Measurements from ENCODE around the gene ANKRD12. TPM values are rescaled to one million over a fixed set of nuclear protein-coding genes. Genes with fewer than 3 reads are reported as not detected.
"Not testable (repeated sequence)": the region's sequence is repeated elsewhere in the genome, so short reads cannot be mapped to it uniquely, and the experiment has no call there.

Gene ANKRD12
- total and polyA plus RNA-seq, 2 donors (not counting 1 experiment from before 2014, with no cell fraction given), result 8.0 to 183 TPM

GRCh38 chr18:9092665-9093064, 43.9 kb upstream of the ANKRD12 start:
- Histone ChIP-seq H3K4me3 (ENCODE audit: control extremely low read depth in 1 of 5, extremely low read depth in 1 of 5, insufficient read depth in 1 of 5, low read depth in 2 of 5, low read length in 4 of 5) (no peak overlapping the region), H3K36me3 (replicated peaks in 1 of 2; ENCODE audit: control extremely low read depth in 1 of 2, control insufficient read depth in 1 of 2, extremely low read depth in 1 of 2, insufficient read depth in 2 of 2, low read length in 1 of 2) (no peaks in the 10 kb centered on the region), H3K4me2 (replicated peaks; ENCODE audit: low read depth, low read length, poor library complexity, severe bottlenecking) (no peak overlapping the region), H3K9ac (ENCODE audit: low read length) (no peak overlapping the region), H3K27me3 (replicated peaks in 1 of 4; ENCODE audit: control extremely low read depth in 1 of 4, control insufficient read depth in 3 of 4, insufficient read depth in 4 of 4, low read length in 3 of 4) (no peaks in the 10 kb centered on the region), H2AFZ (ENCODE audit: insufficient read depth, low read depth, low read length, poor library complexity, severe bottlenecking) (no peak overlapping the region), H3K79me2 (ENCODE audit: control insufficient read depth, insufficient read depth, low read length) (no peaks in the 10 kb centered on the region), H4K20me1 (ENCODE audit: control insufficient read depth, insufficient read depth, low read length, poor library complexity, severe bottlenecking) (no peaks in the 10 kb centered on the region), H3K9me3 (ENCODE audit: control extremely low read depth in 1 of 3, control insufficient read depth in 2 of 3, insufficient read depth in 1 of 3, low read length in 2 of 3) (no peaks in the 10 kb centered on the region), H3K27ac (ENCODE audit: low read length in 2 of 2) (no peak overlapping the region), H3K4me1 (ENCODE audit: control insufficient read depth in 2 of 2, insufficient read depth in 2 of 2, low read length in 2 of 2) (peaks cover 14 to 15% of the 10 kb centered on the region in 2 donors)
- TF ChIP-seq CTCF (IDR thresholded peaks at IDR 0.05) (no peak), EZH2 (IDR thresholded peaks at IDR 0.05; ENCODE audit: borderline replicate concordance, insufficient read depth, low read depth, low read length, poor library complexity, severe bottlenecking) (no peak)
- POLR2A ChIA-PET, result no interaction called here
- H3K27me3 Mint-ChIP-seq, result no peaks in the 10 kb centered on the region
- CTCF ChIA-PET, result no interaction called here
- ATAC-seq (ENCODE audit: low read depth) (no peak), DNase-seq (no peak)
- no peaks in the 10 kb centered on the region for H3K9me3 Mint-ChIP-seq (ENCODE audit: insufficient read depth)
- intact Hi-C loops (cut with micrococcal nuclease), result no loop called here
- H3K4me1 Mint-ChIP-seq, result peaks cover 21% of the 10 kb centered on the region
- H3K4me3 Mint-ChIP-seq, result no peak overlapping the region
- 100% methylated on average over 2 of the region's 2 CpGs for WGBS (ENCODE audit: insufficient coverage)
- H3K27ac Mint-ChIP-seq, result no peak overlapping the region

GRCh38 chr18:9093109-9093508, 43.5 kb upstream of the ANKRD12 start:
- H3K9ac ChIP-seq (ENCODE audit: low read length); H3K4me3 ChIP-seq (ENCODE audit: control extremely low read depth in 1 of 5, extremely low read depth in 1 of 5, insufficient read depth in 1 of 5, low read depth in 2 of 5, low read length in 4 of 5); DNase-seq; H3K79me2 ChIP-seq (ENCODE audit: control insufficient read depth, insufficient read depth, low read length); H3K27me3 Mint-ChIP-seq; H3K9me3 Mint-ChIP-seq (ENCODE audit: insufficient read depth); ATAC-seq (ENCODE audit: low read depth); H3K4me3 Mint-ChIP-seq; H3K27ac ChIP-seq (ENCODE audit: low read length in 2 of 2); H3K4me2 ChIP-seq (replicated peaks; ENCODE audit: low read depth, low read length, poor library complexity, severe bottlenecking); H2AFZ ChIP-seq (ENCODE audit: insufficient read depth, low read depth, low read length, poor library complexity, severe bottlenecking); H3K36me3 ChIP-seq (replicated peaks in 1 of 2; ENCODE audit: control extremely low read depth in 1 of 2, control insufficient read depth in 1 of 2, extremely low read depth in 1 of 2, insufficient read depth in 2 of 2, low read length in 1 of 2); H4K20me1 ChIP-seq (ENCODE audit: control insufficient read depth, insufficient read depth, low read length, poor library complexity, severe bottlenecking); CTCF ChIA-PET; POLR2A ChIA-PET; intact Hi-C loops (cut with micrococcal nuclease); H3K9me3 ChIP-seq (ENCODE audit: control extremely low read depth in 1 of 3, control insufficient read depth in 2 of 3, insufficient read depth in 1 of 3, low read length in 2 of 3); H3K27me3 ChIP-seq (replicated peaks in 1 of 4; ENCODE audit: control extremely low read depth in 1 of 4, control insufficient read depth in 3 of 4, insufficient read depth in 4 of 4, low read length in 3 of 4): not testable (repeated sequence)
- Mint-ChIP-seq H3K4me1 (peaks cover 21% of the 10 kb centered on the region), H3K27ac (peak overlapping the region; percentile 59)
- H3K4me1 ChIP-seq (ENCODE audit: control insufficient read depth in 2 of 2, insufficient read depth in 2 of 2, low read length in 2 of 2), result peaks cover 14 to 15% of the 10 kb centered on the region in 2 donors
- WGBS (ENCODE audit: insufficient coverage), result no CpG with 5 or more reads among the region's 3 CpGs

Data from B cell (primary cell).